K562 (cell line): ENCODE measurements around the gene GJC2. TPM values are rescaled to one million over a fixed set of nuclear protein-coding genes. Genes with fewer than 3 reads are reported as not detected.

Source experiments
- ATF7 ChIP-seq: fragments of 450-650 bp; IDR thresholded peaks from 2 replicates; pipeline ENCODE4 v1.7.1; 2014; ENCODE audit warnings: mild to moderate bottlenecking, moderate library complexity
- BRD4 ChIP-seq: fragments of 200-600 bp; sonication (generic); IDR thresholded peaks from 2 replicates; pipeline ENCODE4 v1.6.1; 2017; ENCODE audit warnings: inconsistent platforms
- HDAC8 ChIP-seq: fragments of 450-650 bp; IDR thresholded peaks from 2 replicates; pipeline ENCODE4 v1.6.1; 2016; ENCODE audit warnings: mild to moderate bottlenecking, missing genetic modification characterization, moderate library complexity, missing compliant biosample characterization
- HNRNPK ChIP-seq: fragments of 200-400 bp; formaldehyde crosslinking; IDR thresholded peaks from one replicate; pipeline ENCODE4 v1.6.1; 2018; ENCODE audit warnings: mild to moderate bottlenecking, low read depth, low read length; ENCODE audit not compliant: poor library complexity, severe bottlenecking
- HNRNPL ChIP-seq: fragments of 200-400 bp; formaldehyde crosslinking; IDR thresholded peaks from 2 replicates; pipeline ENCODE4 v1.6.1; 2017; ENCODE audit warnings: low read depth, mild to moderate bottlenecking, low read length
- MAZ ChIP-seq, 2 experiments: fragments of 450-650 bp in 1 of 2; sonication (generic) in 1 of 2; formaldehyde crosslinking; IDR thresholded peaks in 1 of 2; conservative IDR thresholded peaks in 1 of 2; 2 replicates each; pipeline versions ENCODE4 v1.4.0 to v1.5.0; 2020; ENCODE audit warnings: mild to moderate bottlenecking in 1 of 2, missing genetic modification reagents in 1 of 2
- PCBP2 ChIP-seq: fragments of 200-400 bp; formaldehyde crosslinking; IDR thresholded peaks from 2 replicates; pipeline ENCODE4 v1.6.1; 2018; ENCODE audit warnings: low read length, low read depth, mild to moderate bottlenecking, moderate library complexity; ENCODE audit not compliant: poor library complexity, severe bottlenecking
- ZNF764 ChIP-seq: fragments of 250-450 bp; sonication (Bioruptor Pico); IDR thresholded peaks from 2 replicates; pipeline ENCODE4 v1.4.0; 2020; ENCODE audit warnings: low read depth, mild to moderate bottlenecking, moderate library complexity
- polyA plus RNA-seq, 8 experiments: library from polyadenylated mRNA; depleted of rRNA in 4 of 8; stranded (reverse) in 5 of 8; unstranded in 3 of 8; fragments of >200 nt; fragmentation: Nextera tagmentation in 2 of 8; fragmentation: Illumina TruSeq in 1 of 8; extraction: Ambion mirVana in 2 of 8; extraction: Trizol in 1 of 8; gene quantifications; 2 replicates each; pipeline versions ENCODE4 v1.2.1 to v1.2.3, GENCODE V29; 2011 to 2014; ENCODE audit warnings: inconsistent platforms in 1 of 8, missing spikeins in 1 of 8
- total RNA-seq, 7 experiments: library from RNA; depleted of rRNA in 6 of 7; stranded (reverse); fragments of >200 nt in 6 of 7; fragmentation: Illumina TruSeq in 2 of 7; extraction: Trizol in 2 of 7; gene quantifications; 2 replicates each; pipeline versions ENCODE4 v1.2.1 to v1.2.3, GENCODE V29; 2011 to 2021; ENCODE audit warnings: low replicate concordance in 1 of 7
- TF ChIP-seq, protein P1 (sequence below): sonication (generic); formaldehyde crosslinking; IDR thresholded peaks from 2 replicates; pipeline ENCODE4 v1.9.0; 2022; ENCODE audit warnings: mild to moderate bottlenecking, missing genetic modification reagents
- TF ChIP-seq, protein P2 (sequence below), 2 experiments: fragments of 450-650 bp in 1 of 2; sonication (generic) in 1 of 2; formaldehyde crosslinking in 1 of 2; IDR thresholded peaks in 1 of 2; conservative IDR thresholded peaks in 1 of 2; 2 replicates each; pipeline versions ENCODE4 v1.6.1 to v1.8.1; 2016 to 2023; ENCODE audit warnings: mild to moderate bottlenecking in 2 of 2, moderate library complexity in 2 of 2, inconsistent platforms in 1 of 2, missing genetic modification reagents in 1 of 2
- TF ChIP-seq, protein P3 (sequence below): fragments of 200-600 bp; sonication (generic); IDR thresholded peaks from one replicate; pipeline ENCODE4 v1.6.1; 2012; ENCODE audit warnings: mild to moderate bottlenecking, low read depth, low read length, inconsistent platforms

Gene GJC2
- total and polyA plus RNA-seq, 9 of the 15 experiments (the other 6 are each of a cell fraction or from before 2014, with no cell fraction given) = 0.03 to 0.62 (median 0.11) TPM; not detected in 2

DNA sequence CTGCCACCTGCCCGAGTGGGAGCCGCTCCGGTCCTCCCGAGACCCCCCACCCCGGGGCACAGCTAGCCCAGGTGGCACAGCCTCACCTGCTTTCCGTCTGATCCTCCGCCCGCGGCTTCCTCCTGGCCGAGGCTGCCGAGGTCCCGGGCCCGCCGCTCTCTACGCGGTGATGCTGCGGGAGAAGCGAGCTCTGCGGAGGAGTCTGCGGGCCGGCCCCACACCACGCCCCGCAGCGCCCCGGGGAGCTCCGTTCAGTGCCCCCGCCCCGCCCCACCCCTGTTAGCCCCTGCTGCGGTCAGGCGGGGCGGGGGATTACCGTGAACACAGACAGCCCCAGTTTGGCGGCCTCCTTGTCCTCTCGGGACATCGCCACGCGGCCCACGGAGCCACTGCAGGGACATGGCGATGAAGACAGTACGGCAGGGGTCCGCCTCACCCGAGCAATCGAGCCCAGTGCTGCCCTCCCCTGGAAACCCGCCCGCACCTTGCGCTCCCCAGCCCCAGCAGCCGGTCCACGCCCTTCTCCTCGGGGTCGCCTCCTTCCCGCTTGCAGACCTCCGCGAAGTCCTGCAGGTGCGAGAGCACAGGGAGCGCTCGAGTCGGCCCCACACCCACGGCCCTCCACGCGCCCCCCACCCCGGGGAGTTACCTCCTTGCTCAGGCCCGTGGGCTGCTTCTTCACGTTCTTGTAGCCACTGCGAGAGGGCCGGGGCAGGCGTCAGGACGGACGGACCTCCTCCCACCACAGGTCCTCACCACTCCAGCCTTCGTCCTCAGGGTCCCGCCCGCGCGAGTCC lies 47.5 kb upstream of the GJC2 start (continued):
- TF ChIP-seq PCBP2 (no peak), ATF7 (no peak; the same call in 1 of the 2 replicates), BRD4 (no peak), MAZ (CRISPR knock-in tag; conservative IDR thresholded peaks at IDR 0.05 in 1 of 2, IDR thresholded peaks at IDR 0.05 in 1 of 2) (peak; percentile 14 to 74; a peak in 3 of 4 replicates), HNRNPK (no peak), HDAC8 (tag) (no peak), HNRNPL (no peak), ZNF764 (CRISPR knock-in tag) (no peak)
- TF ChIP-seq, protein P1, sequence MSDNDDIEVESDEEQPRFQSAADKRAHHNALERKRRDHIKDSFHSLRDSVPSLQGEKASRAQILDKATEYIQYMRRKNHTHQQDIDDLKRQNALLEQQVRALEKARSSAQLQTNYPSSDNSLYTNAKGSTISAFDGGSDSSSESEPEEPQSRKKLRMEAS (CRISPR knock-in tag) = peak; percentile 54
- TF ChIP-seq, protein P2, sequence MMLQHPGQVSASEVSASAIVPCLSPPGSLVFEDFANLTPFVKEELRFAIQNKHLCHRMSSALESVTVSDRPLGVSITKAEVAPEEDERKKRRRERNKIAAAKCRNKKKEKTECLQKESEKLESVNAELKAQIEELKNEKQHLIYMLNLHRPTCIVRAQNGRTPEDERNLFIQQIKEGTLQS (IDR thresholded peaks at IDR 0.05) = no peak
- TF ChIP-seq, protein P2 (CRISPR knock-in tag; conservative IDR thresholded peaks at IDR 0.05) = no peak
- TF ChIP-seq, protein P3, sequence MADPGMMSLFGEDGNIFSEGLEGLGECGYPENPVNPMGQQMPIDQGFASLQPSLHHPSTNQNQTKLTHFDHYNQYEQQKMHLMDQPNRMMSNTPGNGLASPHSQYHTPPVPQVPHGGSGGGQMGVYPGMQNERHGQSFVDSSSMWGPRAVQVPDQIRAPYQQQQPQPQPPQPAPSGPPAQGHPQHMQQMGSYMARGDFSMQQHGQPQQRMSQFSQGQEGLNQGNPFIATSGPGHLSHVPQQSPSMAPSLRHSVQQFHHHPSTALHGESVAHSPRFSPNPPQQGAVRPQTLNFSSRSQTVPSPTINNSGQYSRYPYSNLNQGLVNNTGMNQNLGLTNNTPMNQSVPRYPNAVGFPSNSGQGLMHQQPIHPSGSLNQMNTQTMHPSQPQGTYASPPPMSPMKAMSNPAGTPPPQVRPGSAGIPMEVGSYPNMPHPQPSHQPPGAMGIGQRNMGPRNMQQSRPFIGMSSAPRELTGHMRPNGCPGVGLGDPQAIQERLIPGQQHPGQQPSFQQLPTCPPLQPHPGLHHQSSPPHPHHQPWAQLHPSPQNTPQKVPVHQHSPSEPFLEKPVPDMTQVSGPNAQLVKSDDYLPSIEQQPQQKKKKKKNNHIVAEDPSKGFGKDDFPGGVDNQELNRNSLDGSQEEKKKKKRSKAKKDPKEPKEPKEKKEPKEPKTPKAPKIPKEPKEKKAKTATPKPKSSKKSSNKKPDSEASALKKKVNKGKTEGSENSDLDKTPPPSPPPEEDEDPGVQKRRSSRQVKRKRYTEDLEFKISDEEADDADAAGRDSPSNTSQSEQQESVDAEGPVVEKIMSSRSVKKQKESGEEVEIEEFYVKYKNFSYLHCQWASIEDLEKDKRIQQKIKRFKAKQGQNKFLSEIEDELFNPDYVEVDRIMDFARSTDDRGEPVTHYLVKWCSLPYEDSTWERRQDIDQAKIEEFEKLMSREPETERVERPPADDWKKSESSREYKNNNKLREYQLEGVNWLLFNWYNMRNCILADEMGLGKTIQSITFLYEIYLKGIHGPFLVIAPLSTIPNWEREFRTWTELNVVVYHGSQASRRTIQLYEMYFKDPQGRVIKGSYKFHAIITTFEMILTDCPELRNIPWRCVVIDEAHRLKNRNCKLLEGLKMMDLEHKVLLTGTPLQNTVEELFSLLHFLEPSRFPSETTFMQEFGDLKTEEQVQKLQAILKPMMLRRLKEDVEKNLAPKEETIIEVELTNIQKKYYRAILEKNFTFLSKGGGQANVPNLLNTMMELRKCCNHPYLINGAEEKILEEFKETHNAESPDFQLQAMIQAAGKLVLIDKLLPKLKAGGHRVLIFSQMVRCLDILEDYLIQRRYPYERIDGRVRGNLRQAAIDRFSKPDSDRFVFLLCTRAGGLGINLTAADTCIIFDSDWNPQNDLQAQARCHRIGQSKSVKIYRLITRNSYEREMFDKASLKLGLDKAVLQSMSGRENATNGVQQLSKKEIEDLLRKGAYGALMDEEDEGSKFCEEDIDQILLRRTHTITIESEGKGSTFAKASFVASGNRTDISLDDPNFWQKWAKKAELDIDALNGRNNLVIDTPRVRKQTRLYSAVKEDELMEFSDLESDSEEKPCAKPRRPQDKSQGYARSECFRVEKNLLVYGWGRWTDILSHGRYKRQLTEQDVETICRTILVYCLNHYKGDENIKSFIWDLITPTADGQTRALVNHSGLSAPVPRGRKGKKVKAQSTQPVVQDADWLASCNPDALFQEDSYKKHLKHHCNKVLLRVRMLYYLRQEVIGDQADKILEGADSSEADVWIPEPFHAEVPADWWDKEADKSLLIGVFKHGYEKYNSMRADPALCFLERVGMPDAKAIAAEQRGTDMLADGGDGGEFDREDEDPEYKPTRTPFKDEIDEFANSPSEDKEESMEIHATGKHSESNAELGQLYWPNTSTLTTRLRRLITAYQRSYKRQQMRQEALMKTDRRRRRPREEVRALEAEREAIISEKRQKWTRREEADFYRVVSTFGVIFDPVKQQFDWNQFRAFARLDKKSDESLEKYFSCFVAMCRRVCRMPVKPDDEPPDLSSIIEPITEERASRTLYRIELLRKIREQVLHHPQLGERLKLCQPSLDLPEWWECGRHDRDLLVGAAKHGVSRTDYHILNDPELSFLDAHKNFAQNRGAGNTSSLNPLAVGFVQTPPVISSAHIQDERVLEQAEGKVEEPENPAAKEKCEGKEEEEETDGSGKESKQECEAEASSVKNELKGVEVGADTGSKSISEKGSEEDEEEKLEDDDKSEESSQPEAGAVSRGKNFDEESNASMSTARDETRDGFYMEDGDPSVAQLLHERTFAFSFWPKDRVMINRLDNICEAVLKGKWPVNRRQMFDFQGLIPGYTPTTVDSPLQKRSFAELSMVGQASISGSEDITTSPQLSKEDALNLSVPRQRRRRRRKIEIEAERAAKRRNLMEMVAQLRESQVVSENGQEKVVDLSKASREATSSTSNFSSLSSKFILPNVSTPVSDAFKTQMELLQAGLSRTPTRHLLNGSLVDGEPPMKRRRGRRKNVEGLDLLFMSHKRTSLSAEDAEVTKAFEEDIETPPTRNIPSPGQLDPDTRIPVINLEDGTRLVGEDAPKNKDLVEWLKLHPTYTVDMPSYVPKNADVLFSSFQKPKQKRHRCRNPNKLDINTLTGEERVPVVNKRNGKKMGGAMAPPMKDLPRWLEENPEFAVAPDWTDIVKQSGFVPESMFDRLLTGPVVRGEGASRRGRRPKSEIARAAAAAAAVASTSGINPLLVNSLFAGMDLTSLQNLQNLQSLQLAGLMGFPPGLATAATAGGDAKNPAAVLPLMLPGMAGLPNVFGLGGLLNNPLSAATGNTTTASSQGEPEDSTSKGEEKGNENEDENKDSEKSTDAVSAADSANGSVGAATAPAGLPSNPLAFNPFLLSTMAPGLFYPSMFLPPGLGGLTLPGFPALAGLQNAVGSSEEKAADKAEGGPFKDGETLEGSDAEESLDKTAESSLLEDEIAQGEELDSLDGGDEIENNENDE = no peak
